Glutamatergic neuron (in vitro differentiated cells): ENCODE data around the gene MYO15B. TPM values are rescaled to one million over a fixed set of nuclear protein-coding genes. Genes with fewer than 3 reads are reported as not detected.
A peak's percentile ranks its signal among the peaks of the same experiment; 100 is the strongest.

Source experiments
- DNase-seq: peaks from one replicate; pipeline ENCODE4 v3.0.0; 2022
- H3K27ac Mint-ChIP-seq: one replicate; pipeline ENCODE4 v1.8.0; 2020; ENCODE audit warnings: mild to moderate bottlenecking, mixed read lengths, inconsistent platforms; ENCODE audit not compliant: unreplicated experiment
- H3K27me3 Mint-ChIP-seq: one replicate; pipeline ENCODE4 v1.8.0; 2020; ENCODE audit warnings: mild to moderate bottlenecking, moderate library complexity, mixed read lengths, inconsistent platforms; ENCODE audit not compliant: unreplicated experiment
- H3K36me3 Mint-ChIP-seq: one replicate; pipeline ENCODE4 v1.8.0; 2020; ENCODE audit warnings: mild to moderate bottlenecking, mixed read lengths, inconsistent platforms; ENCODE audit not compliant: unreplicated experiment
- H3K4me1 Mint-ChIP-seq: one replicate; pipeline ENCODE4 v1.8.0; 2020; ENCODE audit warnings: mild to moderate bottlenecking, low read depth, mixed read lengths, inconsistent platforms; ENCODE audit not compliant: unreplicated experiment
- H3K4me3 Mint-ChIP-seq: one replicate; pipeline ENCODE4 v1.8.0; 2020; ENCODE audit warnings: mild to moderate bottlenecking, mixed read lengths, inconsistent platforms; ENCODE audit not compliant: unreplicated experiment
- H3K9me3 Mint-ChIP-seq: one replicate; pipeline ENCODE4 v1.8.0; 2020; ENCODE audit warnings: mild to moderate bottlenecking, moderate library complexity, mixed read lengths, inconsistent platforms; ENCODE audit not compliant: unreplicated experiment
- CTCF ChIP-seq: fragments of 200-600 bp; sonication (generic); IDR thresholded peaks from one replicate; pipeline ENCODE4 v1.5.0; 2021; ENCODE audit not compliant: partially characterized antibody, unreplicated experiment
- total RNA-seq: library from RNA; stranded (reverse); fragmentation: NEBNext Ultra II Directional; extraction: Animal tissue kit (Norgen Biotek cat#: 25700); gene quantifications from one replicate; pipeline ENCODE4 v1.2.1, GENCODE V29; 2021; ENCODE audit not compliant: unreplicated experiment

Gene MYO15B
- total RNA-seq, 1 donor from 2014 or later: 82.6 TPM

- Mint-ChIP-seq H3K36me3 (no peaks in the 10 kb centered on the region), H3K27ac (no peak overlapping the region), H3K4me3 (no peak overlapping the region), H3K4me1 (no peaks in the 10 kb centered on the region), H3K9me3 (peaks cover 4% of the 10 kb centered on the region), H3K27me3 (peaks cover 4% of the 10 kb centered on the region)
- TF ChIP-seq CTCF: no peak
- no peak for DNase-seq
Measured at GRCh38 chr17:75642182-75642783, 54.7 kb downstream of the MYO15B start.

DNA sequence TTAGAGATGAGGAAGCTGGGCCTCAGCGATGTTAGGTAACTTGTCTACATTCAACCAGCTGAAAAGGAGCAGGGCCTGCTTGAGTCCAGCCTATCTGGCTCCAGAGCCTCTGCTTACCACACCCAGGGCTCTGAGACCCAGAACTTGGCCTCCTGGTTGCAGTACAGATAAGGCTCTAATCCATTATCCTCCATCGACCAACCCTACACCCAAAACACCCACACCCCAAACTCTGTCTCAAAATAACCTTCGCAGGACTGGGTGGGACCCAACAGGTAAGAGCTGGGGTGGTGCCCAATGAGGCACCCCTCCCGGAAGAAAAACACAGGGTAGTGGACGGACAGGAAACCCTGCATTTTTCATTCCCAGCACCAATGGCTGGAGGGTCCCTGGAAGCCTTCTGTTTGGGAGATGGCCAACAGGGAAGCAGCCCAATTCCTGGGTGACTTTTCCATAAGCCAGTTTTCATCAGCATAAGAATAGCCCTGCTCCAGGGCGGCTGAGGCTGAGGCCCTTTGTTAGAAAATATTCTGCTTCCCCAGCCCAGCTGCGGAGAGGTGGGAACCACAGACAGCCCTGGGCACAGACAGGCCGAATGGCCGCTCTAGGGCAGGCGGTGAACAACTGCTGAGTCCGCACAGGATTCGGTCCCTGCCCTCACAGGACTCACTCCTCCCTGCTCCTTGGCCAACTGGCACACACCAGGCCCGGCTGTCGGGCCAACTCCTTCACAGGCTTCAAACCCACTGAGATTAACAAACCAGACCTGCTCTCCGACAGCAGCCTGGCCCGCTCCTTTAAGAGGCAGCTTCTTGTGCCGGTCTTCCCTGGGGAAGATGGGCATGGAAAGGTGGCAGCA lies 55.4 kb downstream of the MYO15B start:
- H3K4me3 Mint-ChIP-seq: no peak overlapping the region
- no peaks in the 10 kb centered on the region for H3K4me1 Mint-ChIP-seq
- H3K27ac Mint-ChIP-seq: no peak overlapping the region
- H3K36me3 Mint-ChIP-seq: no peaks in the 10 kb centered on the region
- peaks cover 4% of the 10 kb centered on the region for H3K9me3 Mint-ChIP-seq
- no peak for TF ChIP-seq CTCF
- peaks cover 2% of the 10 kb centered on the region for H3K27me3 Mint-ChIP-seq
- peak; percentile 11 for DNase-seq

- no peak for DNase-seq
- H3K27ac Mint-ChIP-seq: no peak overlapping the region
- no peak overlapping the region for H3K4me3 Mint-ChIP-seq
- TF ChIP-seq CTCF: no peak
- peaks cover 7% of the 10 kb centered on the region for H3K9me3 Mint-ChIP-seq
- H3K4me1 Mint-ChIP-seq: no peaks in the 10 kb centered on the region
- peaks cover 2% of the 10 kb centered on the region for H3K27me3 Mint-ChIP-seq
- no peaks in the 10 kb centered on the region for H3K36me3 Mint-ChIP-seq
Measured at GRCh38 chr17:75643643-75644017, 56.0 kb downstream of the MYO15B start.

DNA sequence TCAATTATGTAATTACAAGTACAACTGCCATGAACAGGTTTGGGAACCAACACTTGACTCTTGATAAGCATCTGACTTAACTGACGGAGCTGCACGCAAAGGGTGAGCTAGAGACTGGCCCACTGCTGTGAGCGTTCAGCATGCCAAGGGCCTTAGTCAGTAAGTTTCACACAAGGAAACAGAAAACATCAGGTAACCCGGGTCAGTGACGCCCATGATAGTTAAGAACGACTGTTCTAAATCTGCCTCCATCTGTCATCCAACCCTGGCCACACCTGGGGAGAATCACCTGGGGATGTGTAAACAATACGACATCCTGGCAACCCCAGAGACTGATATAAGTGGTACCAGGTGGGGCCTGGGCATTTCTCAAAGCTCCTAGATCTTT lies 57.9 kb downstream of the MYO15B start:
- Mint-ChIP-seq H3K27ac (no peak overlapping the region), H3K27me3 (peaks cover 2% of the 10 kb centered on the region), H3K4me1 (no peaks in the 10 kb centered on the region), H3K9me3 (peaks cover 7% of the 10 kb centered on the region), H3K36me3 (no peaks in the 10 kb centered on the region), H3K4me3 (no peak overlapping the region)
- no peak for DNase-seq
- no peak for TF ChIP-seq CTCF
